LNCAP (cell line): ENCODE data around the gene PRDM2.

Experiments used
- CTCF ChIP-seq: fragments of 450-650 bp; IDR thresholded peaks from 2 replicates; pipeline ENCODE4 v1.5.1; 2017; ENCODE audit warnings: mild to moderate bottlenecking

Gene PRDM2

GRCh38 chr1:13687151-13687715, 12.8 kb upstream of the PRDM2 start:
- no peak for TF ChIP-seq CTCF

GRCh38 chr1:13694886-13695684, 4.9 kb upstream of the PRDM2 start:
- no peak for TF ChIP-seq CTCF

- no peak for TF ChIP-seq CTCF
These were observed 2.2 kb upstream of the PRDM2 start for GRCh38 chr1:13697738-13698137.

GRCh38 chr1:13699510-13699909, 478 bp upstream of the PRDM2 start:
- TF ChIP-seq CTCF = no peak

GRCh38 chr1:13700521-13701270, 708 bp downstream of the PRDM2 start:
- no peak for TF ChIP-seq CTCF

- TF ChIP-seq CTCF = no peak
These were observed 1.3 kb downstream of the PRDM2 start for GRCh38 chr1:13701271-13701640.

GRCh38 chr1:13702425-13703127, 2.6 kb downstream of the PRDM2 start:
- no peak for TF ChIP-seq CTCF
